Suppressor macrophage treated with lipopolysaccharide for 1 hour (primary cell): ENCODE results near the gene REEP2.
A peak's percentile ranks its signal among the peaks of the same experiment; 100 is the strongest.
"Not testable (repeated sequence)": the region's sequence is repeated elsewhere in the genome, so short reads cannot be mapped to it uniquely, and the experiment has no call there.

Experiments used
- DNase-seq, 3 donors: peaks; one replicate each; pipeline ENCODE4 v3.0.0-alpha.2; 2020 to 2022

REEP2 gene, protein sequence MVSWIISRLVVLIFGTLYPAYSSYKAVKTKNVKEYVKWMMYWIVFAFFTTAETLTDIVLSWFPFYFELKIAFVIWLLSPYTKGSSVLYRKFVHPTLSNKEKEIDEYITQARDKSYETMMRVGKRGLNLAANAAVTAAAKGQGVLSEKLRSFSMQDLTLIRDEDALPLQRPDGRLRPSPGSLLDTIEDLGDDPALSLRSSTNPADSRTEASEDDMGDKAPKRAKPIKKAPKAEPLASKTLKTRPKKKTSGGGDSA

GRCh38 chr5:138438724-138439476 lies at the start of gene REEP2:
REEP2 (plus strand) TSS chr5:138439057; CDS start chr5:138439209, 152 bp downstream.
- peak; percentile 68 to 87 (median 74) for DNase-seq

DNA sequence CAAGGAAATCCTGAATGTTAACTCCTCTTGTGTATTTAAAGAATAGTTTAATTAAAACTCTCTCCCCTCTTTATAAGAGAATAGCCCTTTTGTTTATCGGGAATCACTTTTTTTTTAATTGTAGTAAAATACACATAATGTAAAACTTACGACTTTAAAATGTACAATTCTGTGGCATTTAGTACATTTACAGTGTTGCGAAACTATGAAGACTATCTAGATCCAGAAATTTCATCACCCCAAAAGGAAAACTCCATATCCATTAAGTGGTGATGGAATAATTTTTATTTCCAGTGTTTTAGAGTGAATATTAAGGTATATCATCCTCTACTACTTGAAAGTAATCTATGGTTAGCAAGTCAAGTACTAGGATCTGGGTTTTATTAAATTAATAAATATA lies 49.5 kb upstream of the REEP2 start:
- no peak for DNase-seq

- DNase-seq: not testable (repeated sequence)
These were observed 48.9 kb upstream of the REEP2 start for GRCh38 chr5:138389911-138390310.

GRCh38 chr5:138391859-138392386 lies 46.9 kb upstream of the REEP2 start:
- DNase-seq: no peak

DNA sequence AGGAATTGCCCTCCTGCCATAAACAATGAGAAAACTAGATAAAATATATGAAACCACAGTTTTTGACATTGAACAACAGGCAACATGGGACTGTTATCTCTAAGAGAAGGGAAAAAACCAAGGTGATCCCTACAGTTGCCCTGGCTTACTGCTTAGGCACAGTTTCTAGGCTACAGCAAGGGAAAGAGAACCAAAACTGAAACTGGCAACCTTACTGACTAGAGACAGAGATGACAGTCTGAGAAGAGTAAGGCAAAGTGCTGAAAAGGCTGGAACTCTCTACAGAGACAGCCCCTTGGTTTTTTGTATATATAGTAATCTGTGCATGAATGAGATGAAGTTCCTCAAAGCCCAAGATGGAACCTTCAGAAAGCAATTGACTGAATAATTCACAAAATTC lies 36.2 kb upstream of the REEP2 start:
- peak in 2 of 3 donors; percentile 0 to 2 for DNase-seq

- DNase-seq: peak in 1 of 3 donors; percentile 12
These were observed 30.8 kb upstream of the REEP2 start for GRCh38 chr5:138408023-138408422.

- DNase-seq: peak; percentile 13 to 33 (median 32)
These were observed 27.7 kb upstream of the REEP2 start for GRCh38 chr5:138410996-138411640.

DNA sequence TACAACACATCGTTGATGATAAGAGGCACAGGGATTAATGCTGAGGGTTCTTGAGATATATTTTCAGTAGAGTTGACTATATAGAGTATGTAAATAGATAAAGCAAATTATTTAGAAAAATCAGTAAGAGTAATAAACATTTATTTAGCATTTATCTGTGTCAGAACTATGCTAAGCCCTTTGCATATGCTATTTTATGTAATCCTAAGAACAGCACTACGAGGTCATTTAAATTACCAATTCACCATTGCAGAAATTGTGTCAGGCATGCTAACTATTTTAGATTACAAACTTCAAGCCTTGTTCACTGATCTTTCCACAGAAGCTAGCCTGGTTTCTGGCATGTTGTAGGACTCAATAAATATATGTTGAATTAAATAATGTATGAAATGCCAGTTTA lies 20.4 kb upstream of the REEP2 start:
- DNase-seq: no peak

DNA sequence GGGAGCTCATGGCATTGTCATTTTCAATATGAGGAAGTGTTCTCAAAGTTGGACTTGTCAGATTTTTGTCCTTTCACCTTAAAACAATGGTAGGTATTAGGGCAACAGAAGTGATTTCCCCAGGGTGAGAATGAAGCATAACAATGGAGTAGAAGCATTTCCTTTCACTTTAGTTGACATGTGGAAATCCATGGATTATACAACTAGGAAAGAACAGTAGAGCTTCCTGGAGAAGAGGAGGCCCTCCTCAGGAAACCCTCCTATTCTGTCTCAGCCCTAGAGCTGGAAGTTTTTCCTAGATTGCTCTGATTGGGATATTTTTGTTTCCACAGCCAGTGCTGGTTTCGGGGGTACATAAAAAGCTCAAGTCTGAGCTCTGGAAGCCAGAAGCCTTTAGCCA lies 13.8 kb upstream of the REEP2 start:
- no peak for DNase-seq

- peak in 1 of 3 donors; percentile 6 for DNase-seq
These were observed 2.9 kb upstream of the REEP2 start for GRCh38 chr5:138435943-138436342.

- DNase-seq: no peak
These were observed 694 bp upstream of the REEP2 start for GRCh38 chr5:138438003-138438723.

- DNase-seq: peak in 1 of 3 donors; percentile 12
These were observed 761 bp downstream of the REEP2 start for GRCh38 chr5:138439477-138440158.

- DNase-seq: no peak
These were observed 1.6 kb downstream of the REEP2 start for GRCh38 chr5:138440159-138441073.

DNA sequence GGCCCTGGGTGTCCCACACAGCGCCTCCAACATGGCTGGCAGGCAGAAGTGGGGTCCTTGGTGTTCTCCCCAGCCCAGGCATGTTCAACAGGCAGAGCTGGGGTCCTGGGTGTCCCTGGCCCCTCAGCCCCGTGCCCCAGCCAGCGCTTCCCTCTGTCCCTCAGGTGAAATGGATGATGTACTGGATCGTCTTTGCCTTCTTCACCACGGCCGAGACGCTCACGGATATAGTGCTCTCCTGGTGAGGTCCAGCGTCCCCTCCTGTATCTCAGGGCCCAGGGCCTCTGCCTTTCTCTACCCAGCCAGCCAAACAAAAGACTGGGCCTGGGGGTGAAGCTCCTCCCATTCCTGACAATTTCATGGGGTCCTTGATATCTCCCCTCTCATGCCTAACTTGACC lies 2.4 kb downstream of the REEP2 start:
- DNase-seq: no peak

DNA sequence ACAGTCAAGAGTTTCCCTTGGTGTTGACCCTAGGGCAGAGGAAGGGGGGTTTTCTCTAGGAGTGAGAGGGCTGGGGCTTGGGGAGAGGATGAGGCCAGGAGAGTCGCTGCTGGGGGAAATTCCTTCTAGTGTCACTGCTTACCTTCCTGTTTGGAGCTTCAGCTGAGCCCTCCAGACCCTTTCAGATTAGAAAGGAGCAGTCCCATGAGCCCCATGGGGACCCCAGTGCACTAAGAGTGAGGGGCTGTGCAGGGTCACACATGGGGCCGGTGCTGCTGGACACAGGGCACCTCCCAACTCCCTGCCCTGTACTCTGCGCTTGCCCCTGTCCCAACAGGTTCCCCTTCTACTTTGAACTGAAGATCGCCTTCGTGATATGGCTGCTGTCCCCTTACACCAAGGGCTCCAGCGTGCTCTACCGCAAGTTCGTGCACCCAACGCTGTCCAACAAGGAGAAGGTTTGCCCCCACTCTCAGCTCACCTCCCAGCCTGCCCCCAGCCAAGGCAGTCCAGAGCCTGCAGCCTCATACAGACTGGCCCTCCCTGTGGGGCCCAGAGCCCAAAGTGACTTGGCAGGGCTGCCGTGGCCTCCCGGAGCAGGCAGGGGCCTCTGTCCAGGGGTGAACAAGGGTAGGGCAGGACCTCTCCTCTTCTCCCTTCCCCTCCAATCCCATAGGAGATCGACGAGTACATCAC lies 5.4 kb downstream of the REEP2 start:
- DNase-seq: no peak

- no peak for DNase-seq
These were observed 6.1 kb downstream of the REEP2 start for GRCh38 chr5:138444774-138445546.

DNA sequence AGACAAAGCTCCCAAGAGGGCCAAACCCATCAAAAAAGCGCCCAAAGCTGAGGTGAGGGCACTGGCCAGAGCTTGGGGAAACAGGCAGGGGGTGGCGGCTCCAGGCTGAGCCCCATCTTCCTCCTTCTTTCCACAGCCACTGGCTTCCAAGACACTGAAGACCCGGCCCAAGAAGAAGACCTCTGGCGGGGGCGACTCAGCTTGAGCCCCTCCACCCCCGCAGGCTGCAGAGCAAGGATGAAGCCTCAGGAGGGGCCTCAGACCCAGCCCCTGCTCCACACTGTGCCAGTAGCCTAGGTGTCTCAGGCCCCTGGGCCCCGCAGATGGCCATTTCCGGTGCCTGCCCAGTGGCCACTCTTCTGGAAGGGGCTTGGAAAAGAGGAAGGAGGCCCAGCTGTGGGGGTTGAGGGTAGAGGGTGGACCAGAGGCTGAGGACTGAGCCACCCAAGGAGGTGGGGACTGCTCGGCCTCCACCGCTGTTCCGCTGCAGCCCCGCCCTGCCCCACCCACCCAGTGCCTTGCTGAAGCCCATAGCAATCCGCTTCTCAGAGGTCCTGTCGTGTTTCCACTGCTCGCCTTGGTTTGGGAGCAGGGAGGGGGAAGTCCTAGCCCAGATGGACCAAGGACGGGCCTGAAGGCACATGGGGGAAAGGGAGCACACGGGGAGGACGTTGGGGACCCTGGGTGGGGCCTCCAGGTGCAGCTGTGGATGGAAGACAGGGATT lies 6.9 kb downstream of the REEP2 start:
- no peak for DNase-seq

- no peak for DNase-seq
These were observed 9.2 kb downstream of the REEP2 start for GRCh38 chr5:138448070-138448469.
